Islet precursor cell (in vitro differentiated cells): Measurements from ENCODE around the gene GPAM.
A peak's percentile ranks its signal among the peaks of the same experiment; 100 is the strongest.
"Not testable (repeated sequence)": the region's sequence is repeated elsewhere in the genome, so short reads cannot be mapped to it uniquely, and the experiment has no call there.

Experiments used
- DNase-seq: peaks from one replicate; pipeline ENCODE4 v3.0.0-alpha.2; 2018

GPAM gene

GRCh38 chr10:112215342-112215774, 31.8 kb upstream of the GPAM start:
- no peak for DNase-seq

DNA sequence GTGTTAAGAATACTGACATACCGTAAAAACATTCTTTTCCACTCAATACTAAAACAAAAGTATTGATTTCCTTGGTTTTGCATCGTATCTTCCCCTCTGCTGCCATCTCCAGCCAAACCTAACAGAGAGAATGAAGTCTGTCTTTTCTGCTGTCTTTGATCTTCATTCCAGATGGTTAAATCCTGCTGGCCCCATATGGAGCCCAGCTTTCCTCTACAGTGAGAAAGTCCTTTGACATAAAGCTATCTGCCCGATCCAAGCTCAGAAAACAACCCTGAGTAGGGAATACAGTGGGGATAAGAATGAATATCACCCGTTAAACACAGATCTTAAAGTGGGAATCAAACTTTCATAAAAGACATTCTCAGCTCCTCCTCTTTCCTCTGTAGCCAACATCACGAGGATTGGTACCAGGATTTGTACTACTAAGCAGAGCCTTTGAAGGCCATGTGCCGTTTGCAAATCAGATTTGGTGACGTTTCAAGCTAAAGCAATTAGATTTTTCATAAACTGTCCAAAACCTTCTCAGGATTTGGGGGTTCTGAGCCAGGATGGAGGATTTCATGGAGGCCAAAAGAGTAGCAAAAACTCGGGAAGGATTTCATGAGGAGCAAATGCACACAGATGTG, 30.8 kb upstream of the GPAM start:
- DNase-seq = no peak

- no peak for DNase-seq
Measured at GRCh38 chr10:112213836-112214235, 30.3 kb upstream of the GPAM start.

DNA sequence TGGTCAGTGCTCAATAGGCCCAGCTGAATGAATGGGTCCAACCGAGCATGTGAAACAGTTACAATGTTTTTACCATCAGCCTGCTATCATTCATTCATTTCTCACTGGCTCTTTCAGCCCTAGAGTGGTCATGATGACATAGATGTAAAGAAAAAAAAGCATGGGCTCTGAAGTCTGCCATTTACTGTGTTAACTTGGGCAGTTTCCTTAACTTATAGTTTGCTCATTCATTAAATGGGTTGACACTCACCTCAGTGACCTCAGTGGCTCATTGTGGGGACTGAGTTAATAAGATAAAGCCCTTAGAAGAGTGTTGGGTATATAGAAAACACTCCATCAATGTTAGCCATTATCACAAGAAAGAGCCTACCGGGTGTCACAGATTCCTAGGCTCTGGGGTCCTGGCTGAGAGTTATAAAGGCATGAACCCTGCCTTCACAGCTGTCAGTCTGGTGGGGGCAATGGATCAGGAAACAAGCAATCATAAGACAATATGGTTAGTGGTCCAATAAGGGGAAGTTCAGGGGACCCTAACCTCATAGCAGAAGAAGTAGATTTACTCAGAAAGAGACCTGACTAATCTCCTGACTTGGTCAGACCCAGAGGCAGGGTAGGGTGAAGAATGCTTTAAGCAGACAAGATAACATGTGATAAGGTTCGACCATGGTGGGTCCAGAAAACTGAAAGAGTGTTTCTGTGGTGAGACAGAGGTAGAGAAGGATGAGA, 29.7 kb upstream of the GPAM start:
- DNase-seq = no peak

DNA sequence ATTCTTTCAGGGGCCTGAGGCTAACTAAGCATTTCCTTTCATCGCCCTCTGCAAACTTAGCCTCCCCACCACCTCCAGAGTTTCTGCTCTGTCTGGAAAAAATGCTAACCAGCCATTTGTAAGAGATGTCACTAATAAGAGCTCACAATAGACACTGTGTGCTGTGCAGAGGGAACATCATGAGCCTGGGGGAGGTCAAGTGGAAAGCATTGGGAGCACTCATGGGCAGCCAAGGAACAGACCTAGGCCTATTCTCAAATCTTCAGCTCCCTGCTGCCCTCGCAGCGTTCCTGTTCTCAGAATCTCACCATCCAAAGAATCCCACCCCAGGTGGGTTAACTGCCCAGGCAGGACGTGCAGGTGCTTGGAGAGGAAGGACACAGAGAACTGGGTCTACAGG, 27.1 kb upstream of the GPAM start:
- DNase-seq = peak; percentile 69

DNA sequence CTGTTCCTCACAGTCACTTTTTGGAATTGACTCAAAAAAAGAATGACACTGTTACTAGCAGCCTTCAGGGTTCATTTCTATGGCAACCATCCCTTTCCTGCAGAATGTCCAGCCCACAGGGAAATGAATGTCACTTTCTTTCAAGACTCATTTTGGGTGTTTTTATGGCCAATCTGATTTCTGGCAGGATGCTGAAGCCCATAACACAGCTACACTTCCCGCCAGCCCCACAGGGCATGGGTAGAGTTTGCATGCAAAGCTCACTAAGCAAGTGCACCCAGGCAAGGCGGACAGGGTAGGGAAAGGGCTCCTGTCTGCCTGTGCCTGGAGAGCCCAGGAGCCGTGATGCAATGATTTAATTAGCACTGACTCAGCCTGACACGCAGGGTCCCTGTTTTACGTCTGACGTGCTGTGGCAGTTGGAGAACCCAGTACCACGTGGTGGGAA, 26.1 kb upstream of the GPAM start:
- peak; percentile 95 for DNase-seq

DNA sequence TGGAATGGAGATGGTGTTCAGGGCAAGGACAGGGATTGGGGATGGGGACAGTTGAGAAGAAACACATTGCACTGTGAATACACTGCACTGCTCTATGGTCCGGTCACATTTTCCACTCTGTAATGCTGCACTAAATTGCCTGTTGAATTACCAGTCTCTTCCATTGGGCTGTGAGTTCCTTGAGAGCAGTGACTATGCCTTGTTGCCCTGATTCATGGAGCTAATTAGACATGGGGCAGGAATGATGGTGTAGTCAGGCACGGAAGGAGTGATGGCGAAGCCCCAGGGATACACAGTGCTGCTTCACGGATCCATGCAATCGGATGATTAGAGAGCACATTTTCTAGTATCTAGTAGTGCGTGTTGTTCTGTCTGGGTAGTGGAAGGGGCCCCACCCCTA, 25.4 kb upstream of the GPAM start:
- peak; percentile 61 for DNase-seq

- no peak for DNase-seq
Measured at GRCh38 chr10:112208292-112208691, 24.7 kb upstream of the GPAM start.

DNA sequence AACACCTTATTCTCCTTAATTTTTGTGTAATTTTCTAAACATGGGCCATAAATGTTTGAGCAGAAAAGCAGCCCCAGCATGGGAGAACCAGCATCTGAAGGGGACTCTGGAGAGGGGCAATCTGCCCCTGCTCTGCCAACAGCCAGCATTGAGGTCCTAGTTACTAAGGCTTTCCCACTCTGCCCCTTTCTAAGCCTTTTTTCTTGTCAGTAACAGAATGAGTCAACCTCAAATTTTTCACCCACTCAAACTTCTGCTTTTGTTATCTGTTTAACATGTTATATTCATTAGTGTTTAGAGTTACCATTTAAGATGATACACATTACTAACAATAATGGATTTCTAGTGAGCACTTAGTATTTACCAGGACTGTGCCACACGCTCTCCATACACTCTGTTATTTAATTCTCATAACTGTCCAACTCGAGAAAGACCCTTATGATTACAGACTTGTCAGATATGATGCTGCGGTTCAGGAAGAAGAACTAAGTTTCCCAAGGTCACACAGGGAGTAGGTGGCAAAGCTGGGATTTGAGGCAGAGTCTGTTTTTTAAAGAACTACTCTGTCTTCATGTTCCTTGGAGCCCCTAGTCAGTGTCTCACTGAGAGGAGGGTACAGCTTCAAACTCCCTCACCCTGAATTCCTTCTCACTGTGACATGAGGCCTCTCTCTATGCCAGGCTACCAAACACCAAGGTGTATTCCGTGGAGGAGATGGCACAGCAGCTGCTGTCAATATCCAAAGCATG, 19.9 kb upstream of the GPAM start:
- no peak for DNase-seq

- DNase-seq = no peak
Measured at GRCh38 chr10:112202561-112203241, 19.1 kb upstream of the GPAM start.

GRCh38 chr10:112202076-112202475, 18.5 kb upstream of the GPAM start:
- no peak for DNase-seq

DNA sequence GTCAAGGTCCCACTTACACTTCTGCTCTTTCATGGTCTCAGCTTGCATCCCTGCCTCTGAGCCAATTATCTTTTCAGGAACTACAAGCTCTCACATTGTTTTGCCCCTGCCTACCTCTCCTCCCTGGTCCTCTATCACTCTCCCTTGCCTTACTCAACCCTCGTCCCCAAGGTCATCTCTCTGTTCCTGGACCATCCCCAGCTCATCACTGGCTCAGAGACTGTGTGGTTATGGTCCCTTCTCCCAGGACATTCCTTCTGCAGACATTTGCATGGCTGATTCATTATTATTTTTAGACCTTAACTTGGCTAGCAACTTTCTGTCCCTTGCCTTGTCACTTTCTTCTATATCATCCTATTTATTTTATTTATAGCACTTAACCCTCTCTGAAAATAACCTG, 17.8 kb upstream of the GPAM start:
- no peak for DNase-seq

- not testable (repeated sequence) for DNase-seq
Measured at GRCh38 chr10:112200259-112200658, 16.7 kb upstream of the GPAM start.

- not testable (repeated sequence) for DNase-seq
Measured at GRCh38 chr10:112197662-112198061, 14.1 kb upstream of the GPAM start.

DNA sequence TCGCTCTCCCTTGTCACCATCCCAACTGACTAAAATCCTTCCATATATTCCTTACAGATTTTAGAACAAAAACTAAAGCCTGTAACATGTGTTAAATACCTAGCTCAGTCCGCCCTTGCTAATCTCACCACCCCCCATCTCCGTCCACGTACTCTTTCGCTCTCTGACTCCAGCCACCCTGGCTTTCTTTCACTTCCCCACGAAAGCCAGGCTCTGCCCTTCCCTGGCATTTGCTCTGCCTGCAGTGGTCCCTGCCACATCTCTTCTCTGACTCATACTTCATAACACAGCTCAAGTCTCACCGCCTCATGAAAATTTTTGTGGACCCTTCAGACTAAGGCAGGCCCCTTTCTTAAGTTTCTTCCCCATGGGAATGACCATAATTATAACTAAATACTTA, 11.7 kb upstream of the GPAM start:
- no peak for DNase-seq

DNA sequence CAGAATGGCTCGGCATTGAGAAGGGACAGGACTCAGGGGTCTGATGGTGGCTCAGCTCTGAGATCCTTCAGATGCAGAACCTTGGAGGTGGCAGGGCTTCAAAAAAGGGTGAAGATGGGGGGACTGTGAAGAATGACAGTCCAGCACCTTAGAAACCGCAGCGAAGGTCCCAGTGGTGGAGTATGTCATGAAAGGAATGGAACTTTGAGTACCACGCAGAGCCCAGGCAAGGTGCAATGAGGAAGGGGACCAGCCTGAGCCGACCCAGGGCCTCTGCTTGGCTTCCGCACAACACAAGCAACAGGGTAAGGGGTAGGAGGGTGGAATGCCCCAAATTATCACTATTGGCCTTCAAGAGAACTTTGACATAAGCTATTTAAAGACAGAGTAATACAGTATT, 8.2 kb upstream of the GPAM start:
- DNase-seq = no peak

DNA sequence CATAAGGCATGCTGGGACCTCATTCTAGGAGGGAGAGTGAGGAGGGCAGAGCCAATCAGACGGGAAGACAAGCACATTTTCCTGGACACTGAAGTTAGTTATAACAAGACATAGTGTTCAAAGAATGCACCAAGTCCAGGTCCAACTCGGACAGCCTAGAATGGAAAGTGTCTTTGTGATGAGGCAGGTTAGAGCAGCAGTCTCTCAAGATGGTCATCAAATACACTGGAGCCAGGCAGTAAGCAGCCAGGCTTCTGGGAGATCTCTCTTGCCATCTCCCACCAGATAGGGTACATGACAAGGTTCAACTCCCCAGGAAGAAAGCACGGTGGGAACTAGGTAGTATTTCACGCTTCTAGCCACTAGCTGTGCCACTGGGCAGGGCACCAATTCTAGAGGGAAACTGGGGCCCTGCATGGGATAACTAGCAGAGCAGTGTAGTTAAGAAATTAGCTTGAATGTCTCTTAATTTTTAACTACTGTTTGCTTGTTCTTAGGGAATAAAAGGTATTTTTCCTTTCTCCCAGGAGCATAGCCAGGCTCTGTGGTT, 7.6 kb upstream of the GPAM start:
- DNase-seq = no peak

DNA sequence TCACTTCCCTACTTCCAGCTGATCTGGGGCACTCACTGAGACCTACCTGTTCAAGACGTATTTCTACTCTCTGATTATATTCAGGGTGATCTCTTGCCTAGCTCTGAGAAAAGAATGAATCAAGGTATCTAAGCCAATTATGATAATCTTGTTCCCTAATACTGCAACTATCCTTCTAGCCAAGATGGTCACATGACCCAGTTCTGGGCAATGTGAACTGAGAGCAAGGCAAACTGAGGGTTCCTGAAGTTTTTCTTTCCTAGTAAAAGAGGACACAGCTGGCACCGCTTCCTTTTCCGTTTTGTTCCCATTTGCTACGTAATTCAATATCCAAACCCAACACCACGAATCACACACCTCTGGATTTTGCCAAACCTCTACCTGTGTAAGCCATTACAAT, 5.9 kb upstream of the GPAM start:
- no peak for DNase-seq

GRCh38 chr10:112187527-112187926, 4.0 kb upstream of the GPAM start:
- DNase-seq = no peak

- no peak for DNase-seq
Measured at GRCh38 chr10:112185959-112186358, 2.4 kb upstream of the GPAM start.

DNA sequence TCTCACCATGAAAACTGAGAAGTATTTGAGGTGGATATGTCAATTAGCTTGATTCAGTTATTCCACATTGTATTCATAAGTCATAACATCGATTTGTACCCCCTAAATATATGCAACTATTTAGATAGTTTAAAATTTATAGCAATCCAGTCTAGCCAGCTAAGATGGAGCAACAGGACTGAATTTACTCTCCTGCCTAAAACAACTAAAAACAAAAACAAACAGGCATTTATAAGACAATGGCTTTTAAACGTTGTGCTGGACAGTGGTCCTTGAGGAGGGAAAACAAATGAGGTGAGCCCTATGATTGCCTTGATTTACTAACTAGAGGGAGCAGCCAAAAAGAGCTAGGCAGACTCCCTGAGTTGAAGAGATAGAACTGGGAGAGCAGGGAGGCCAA, 814 bp upstream of the GPAM start:
- no peak for DNase-seq

DNA sequence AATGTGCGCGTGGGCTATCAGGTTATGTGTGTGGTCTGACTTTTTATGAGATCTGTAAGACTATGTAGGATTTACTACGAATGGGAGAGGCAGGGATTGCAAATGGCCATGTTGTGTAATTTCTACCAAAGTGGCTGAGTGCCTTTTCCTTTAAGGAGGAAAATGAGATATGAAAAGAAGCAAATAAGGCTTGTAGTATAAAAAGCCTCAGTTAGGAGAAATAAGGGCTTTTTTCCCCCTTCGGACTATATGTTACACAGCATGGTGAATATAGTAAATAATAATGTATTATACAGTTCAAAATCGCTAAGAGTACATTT, 447 bp upstream of the GPAM start:
- DNase-seq = no peak

DNA sequence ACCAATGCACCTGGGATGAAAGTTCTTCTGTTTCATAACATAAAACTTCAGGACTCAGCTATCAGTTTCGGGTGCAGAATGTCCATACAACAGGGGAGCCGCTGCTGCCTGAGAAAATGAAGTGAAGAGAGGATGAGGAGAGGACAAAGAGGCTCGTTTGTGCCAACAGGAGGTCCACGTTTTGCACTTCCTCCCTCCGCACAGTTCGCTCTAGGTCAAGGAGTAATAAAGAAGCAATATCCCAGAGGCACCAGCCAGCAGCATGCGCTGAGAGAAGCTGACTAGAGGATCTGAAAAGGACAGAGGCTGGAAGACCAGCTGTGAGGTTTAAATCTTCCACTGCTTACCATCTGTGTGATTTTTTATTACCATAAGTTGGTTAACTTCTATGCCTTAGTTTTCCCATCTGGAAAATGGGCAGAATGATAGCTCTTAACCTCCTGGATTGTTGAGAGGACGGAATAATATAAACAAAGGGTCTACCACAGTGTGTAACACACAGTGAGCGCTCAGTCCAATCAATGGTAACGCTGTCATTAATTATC, 709 bp downstream of the GPAM start:
- DNase-seq = no peak
